ENCODE results near the gene C1orf216. TPM values are rescaled to one million over a fixed set of nuclear protein-coding genes. Genes with fewer than 3 reads are reported as not detected.

The C1orf216 gene
- total RNA-seq, 1 experiment from 2014 or later = 13.5 TPM

- no peaks in the 10 kb centered on the region for H3K36me3 ChIP-seq (replicated peaks; ENCODE audit: control insufficient read depth, insufficient read depth, low read length)
- no peak overlapping the region for H3K4me3 ChIP-seq (ENCODE audit: insufficient read depth, low read depth, low read length)
- no peak for DNase-seq
- H3K27me3 ChIP-seq (ENCODE audit: control insufficient read depth, insufficient read depth, low read length) = no peaks in the 10 kb centered on the region
Observed at GRCh38 chr1:35683012-35683411, 35.7 kb downstream of the C1orf216 start.

GRCh38 chr1:35680271-35680670 lies 38.4 kb downstream of the C1orf216 start:
- H3K4me3 ChIP-seq (ENCODE audit: insufficient read depth, low read depth, low read length) = no peak overlapping the region
- no peaks in the 10 kb centered on the region; the same call in 1 of the 2 replicates for H3K27me3 ChIP-seq (ENCODE audit: control insufficient read depth, insufficient read depth, low read length)
- DNase-seq = no peak
- no peaks in the 10 kb centered on the region for H3K36me3 ChIP-seq (replicated peaks; ENCODE audit: control insufficient read depth, insufficient read depth, low read length)

GRCh38 chr1:35675773-35676172 lies 42.9 kb downstream of the C1orf216 start:
- no peak for DNase-seq
- H3K27me3 ChIP-seq (ENCODE audit: control insufficient read depth, insufficient read depth, low read length) = no peaks in the 10 kb centered on the region; the same call in 1 of the 2 replicates
- no peak overlapping the region for H3K4me3 ChIP-seq (ENCODE audit: insufficient read depth, low read depth, low read length)
- H3K36me3 ChIP-seq (replicated peaks; ENCODE audit: control insufficient read depth, insufficient read depth, low read length) = no peaks in the 10 kb centered on the region

- no peak for DNase-seq
- H3K27me3 ChIP-seq (ENCODE audit: control insufficient read depth, insufficient read depth, low read length) = no peaks in the 10 kb centered on the region; the same call in 1 of the 2 replicates
- H3K36me3 ChIP-seq (replicated peaks; ENCODE audit: control insufficient read depth, insufficient read depth, low read length) = no peaks in the 10 kb centered on the region
- H3K4me3 ChIP-seq (ENCODE audit: insufficient read depth, low read depth, low read length) = no peak overlapping the region
Observed at GRCh38 chr1:35674111-35674510, 44.6 kb downstream of the C1orf216 start.

DNA sequence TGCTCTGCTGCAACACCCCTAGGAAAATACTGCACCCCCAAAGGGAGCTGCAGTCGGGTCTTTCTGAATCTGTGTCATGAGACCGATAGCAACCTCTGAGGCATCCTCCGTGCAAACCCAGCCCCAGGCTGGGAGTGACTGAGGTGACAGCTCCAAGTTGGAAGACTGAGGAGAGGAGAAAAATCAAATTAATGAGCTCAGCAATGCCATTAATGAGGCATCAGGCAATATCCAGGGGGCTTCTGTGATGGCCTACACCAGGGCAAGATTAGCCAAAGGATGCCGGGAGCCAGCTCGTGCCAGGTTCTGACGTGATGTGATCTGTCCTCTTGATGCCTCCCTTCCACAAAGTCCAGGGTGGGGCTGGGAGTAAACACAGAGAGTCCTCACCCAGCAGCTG lies 46.6 kb downstream of the C1orf216 start:
- no peak overlapping the region for H3K4me3 ChIP-seq (ENCODE audit: insufficient read depth, low read depth, low read length)
- no peak for DNase-seq
- no peaks in the 10 kb centered on the region for H3K27me3 ChIP-seq (ENCODE audit: control insufficient read depth, insufficient read depth, low read length)
- H3K36me3 ChIP-seq (replicated peaks; ENCODE audit: control insufficient read depth, insufficient read depth, low read length) = no peaks in the 10 kb centered on the region

DNA sequence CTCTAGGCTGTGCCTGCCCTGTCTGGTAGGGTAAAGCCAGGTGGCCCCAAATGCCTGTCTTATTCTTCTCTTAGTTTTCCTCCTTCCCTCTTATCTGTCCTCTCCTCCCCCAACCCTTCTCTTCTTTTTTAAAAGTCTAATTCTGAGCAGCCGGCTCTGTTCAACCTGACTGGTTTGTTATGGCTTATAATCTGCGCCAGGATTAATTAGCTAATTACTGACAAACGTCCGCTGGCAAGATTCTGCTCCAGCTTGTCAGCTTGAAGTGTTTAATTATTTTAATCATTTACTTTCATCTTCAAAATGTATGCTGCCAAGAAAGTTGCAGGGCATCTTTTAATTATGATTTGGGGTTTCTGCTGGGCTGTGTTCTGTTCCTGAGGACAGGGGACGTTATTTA lies 50.2 kb downstream of the C1orf216 start:
- Histone ChIP-seq H3K27me3 (ENCODE audit: control insufficient read depth, insufficient read depth, low read length) (no peaks in the 10 kb centered on the region), H3K36me3 (replicated peaks; ENCODE audit: control insufficient read depth, insufficient read depth, low read length) (no peaks in the 10 kb centered on the region), H3K4me3 (ENCODE audit: insufficient read depth, low read depth, low read length) (no peak overlapping the region)
- DNase-seq = no peak

GRCh38 chr1:35666916-35667315 lies 51.8 kb downstream of the C1orf216 start:
- Histone ChIP-seq H3K36me3 (replicated peaks; ENCODE audit: control insufficient read depth, insufficient read depth, low read length) (no peaks in the 10 kb centered on the region), H3K4me3 (ENCODE audit: insufficient read depth, low read depth, low read length) (no peak overlapping the region), H3K27me3 (ENCODE audit: control insufficient read depth, insufficient read depth, low read length) (no peaks in the 10 kb centered on the region)
- no peak for DNase-seq

- no peaks in the 10 kb centered on the region for H3K27me3 ChIP-seq (ENCODE audit: control insufficient read depth, insufficient read depth, low read length)
- DNase-seq = no peak
- H3K4me3 ChIP-seq (ENCODE audit: insufficient read depth, low read depth, low read length) = no peak overlapping the region
- no peaks in the 10 kb centered on the region for H3K36me3 ChIP-seq (replicated peaks; ENCODE audit: control insufficient read depth, insufficient read depth, low read length)
Observed at GRCh38 chr1:35666216-35666615, 52.5 kb downstream of the C1orf216 start.

Other genes starting within 250 kb of the C1orf216 start
- 68.5 and 84.0 TPM in 2 replicates for gene KIAA0319L, start 161.5 kb downstream of the C1orf216 start, total RNA-seq (2014; rRNA removed; shearing (Covaris generic))
- gene NCDN, start 161.1 kb downstream of the C1orf216 start, total RNA-seq (2014; rRNA removed; shearing (Covaris generic)) = 41.9 and 50.9 TPM in 2 replicates
- gene TFAP2E, start 145.6 kb downstream of the C1orf216 start, total RNA-seq (2014; rRNA removed; shearing (Covaris generic)) = 0.94 and 2.2 TPM in 2 replicates
- gene PSMB2, start 77.4 kb downstream of the C1orf216 start, total RNA-seq (2014; rRNA removed; shearing (Covaris generic)) = 48.4 and 50.6 TPM in 2 replicates
- 39.6 and 53.4 TPM in 2 replicates for gene CLSPN, start 51.1 kb upstream of the C1orf216 start, total RNA-seq (2014; rRNA removed; shearing (Covaris generic))
- gene AGO4, start 89.1 kb upstream of the C1orf216 start, total RNA-seq (2014; rRNA removed; shearing (Covaris generic)) = 8.3 and 23.4 TPM in 2 replicates
- 64.6 and 76.1 TPM in 2 replicates for gene AGO1, start 164.3 kb upstream of the C1orf216 start, total RNA-seq (2014; rRNA removed; shearing (Covaris generic))
- gene AGO3, start 212.2 kb upstream of the C1orf216 start, total RNA-seq (2014; rRNA removed; shearing (Covaris generic)) = 28.5 and 35.3 TPM in 2 replicates

Data from H7 (cell line).